BJ (cell line): Measurements from ENCODE around the gene GRAMD2B. TPM values are rescaled to one million over a fixed set of nuclear protein-coding genes. Genes with fewer than 3 reads are reported as not detected.

ENCODE experiments used
- CTCF ChIA-PET: fragments of 350-600 bp; formaldehyde crosslinking; extraction: SDS; loops from one replicate; lab custom pipeline; 2021; ENCODE audit warnings: antibody characterized with exemption, inconsistent platforms; lab: Yijun Ruan, JAX
- POLR2A ChIA-PET: fragments of 300-600 bp; sonication (Branson Sonifier 250); formaldehyde crosslinking; extraction: SDS; loops from one replicate; lab custom pipeline; 2021; ENCODE audit warnings: antibody characterized with exemption; lab: Charles Lee
- DNase-seq: peaks from one replicate; pipeline ENCODE4 v3.0.0-alpha.2; 2011; ENCODE audit warnings: low read depth
- H3K27me3 ChIP-seq: 2 replicates; pipeline ENCODE4 v1.6.0; 2011; ENCODE audit warnings: low read length; ENCODE audit not compliant: control insufficient read depth, insufficient read depth
- H3K36me3 ChIP-seq: 2 replicates; pipeline ENCODE4 v1.5.1; 2011; ENCODE audit warnings: low read length; ENCODE audit not compliant: control insufficient read depth, insufficient read depth
- H3K4me3 ChIP-seq: 2 replicates; pipeline ENCODE4 v1.5.1; 2011; ENCODE audit warnings: low read depth, mild to moderate bottlenecking, control low read depth, low read length
- polyA plus RNA-seq: library from polyadenylated mRNA; depleted of rRNA; stranded (reverse); fragments of >200 nt; gene quantifications from 2 replicates; pipeline ENCODE4 v1.2.3, GENCODE V29; 2011
- TF ChIP-seq, protein P1 (sequence below): IDR thresholded peaks from 2 replicates; pipeline ENCODE4 v1.5.1; 2011; ENCODE audit warnings: low read depth, mild to moderate bottlenecking, control low read depth, inconsistent platforms, low read length, moderate library complexity; ENCODE audit not compliant: insufficient read depth

Gene GRAMD2B
- polyA plus RNA-seq, 1 experiment, result 77.9 TPM

- Histone ChIP-seq H3K36me3 (peaks cover 6% of the 10 kb centered on the region), H3K27me3 (no peaks in the 10 kb centered on the region), H3K4me3 (no peak overlapping the region)
- DNase-seq, result no peak
- ChIA-PET POLR2A (interaction anchor here (0.6 to 0.7 kb wide), 2 partner anchors 9 to 77 kb away, joined by 4 to 10 read pairs; no protein-coding TSS in a partner anchor), CTCF (interaction anchor here (0.6 to 1.0 kb wide), 2 partner anchors 60 to 1164 kb away, joined by 3 read pairs; no protein-coding TSS in a partner anchor)
- TF ChIP-seq, protein P1, sequence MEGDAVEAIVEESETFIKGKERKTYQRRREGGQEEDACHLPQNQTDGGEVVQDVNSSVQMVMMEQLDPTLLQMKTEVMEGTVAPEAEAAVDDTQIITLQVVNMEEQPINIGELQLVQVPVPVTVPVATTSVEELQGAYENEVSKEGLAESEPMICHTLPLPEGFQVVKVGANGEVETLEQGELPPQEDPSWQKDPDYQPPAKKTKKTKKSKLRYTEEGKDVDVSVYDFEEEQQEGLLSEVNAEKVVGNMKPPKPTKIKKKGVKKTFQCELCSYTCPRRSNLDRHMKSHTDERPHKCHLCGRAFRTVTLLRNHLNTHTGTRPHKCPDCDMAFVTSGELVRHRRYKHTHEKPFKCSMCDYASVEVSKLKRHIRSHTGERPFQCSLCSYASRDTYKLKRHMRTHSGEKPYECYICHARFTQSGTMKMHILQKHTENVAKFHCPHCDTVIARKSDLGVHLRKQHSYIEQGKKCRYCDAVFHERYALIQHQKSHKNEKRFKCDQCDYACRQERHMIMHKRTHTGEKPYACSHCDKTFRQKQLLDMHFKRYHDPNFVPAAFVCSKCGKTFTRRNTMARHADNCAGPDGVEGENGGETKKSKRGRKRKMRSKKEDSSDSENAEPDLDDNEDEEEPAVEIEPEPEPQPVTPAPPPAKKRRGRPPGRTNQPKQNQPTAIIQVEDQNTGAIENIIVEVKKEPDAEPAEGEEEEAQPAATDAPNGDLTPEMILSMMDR, result no peak
Observed at GRCh38 chr5:126481243-126481642, 58.0 kb downstream of the GRAMD2B start.

DNA sequence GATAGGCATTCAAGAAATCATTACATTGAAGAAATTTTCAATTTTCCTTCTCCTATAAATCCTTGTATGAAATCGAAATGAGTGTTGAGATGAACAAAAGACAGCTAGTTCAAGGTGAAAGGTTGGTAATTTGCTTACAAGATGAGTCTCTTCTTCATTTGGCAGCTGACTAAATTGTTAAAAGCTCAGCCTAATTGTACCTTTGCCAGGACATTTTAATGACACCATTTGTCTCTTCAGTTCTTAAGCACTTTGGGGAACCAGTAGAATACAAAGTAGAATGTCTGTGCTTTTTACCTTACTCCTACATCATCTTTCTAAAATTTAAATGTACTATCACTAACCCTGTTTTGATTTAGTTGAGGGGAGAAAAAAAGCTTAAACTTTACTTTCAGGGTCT is 59.4 kb downstream of the GRAMD2B start:
- DNase-seq, result no peak
- POLR2A ChIA-PET, result interaction anchor here (0.6 kb wide), 1 partner anchor 133 kb away, joined by 4 read pairs; no protein-coding TSS in a partner anchor
- H3K4me3 ChIP-seq, result no peak overlapping the region
- no peaks in the 10 kb centered on the region for H3K27me3 ChIP-seq
- CTCF ChIA-PET, result interaction anchor here (0.6 to 1.0 kb wide), 2 partner anchors 17 to 38 kb away, joined by 3 to 5 read pairs; no protein-coding TSS in a partner anchor
- peaks cover 9% of the 10 kb centered on the region for H3K36me3 ChIP-seq
- TF ChIP-seq, protein P1, result no peak

DNA sequence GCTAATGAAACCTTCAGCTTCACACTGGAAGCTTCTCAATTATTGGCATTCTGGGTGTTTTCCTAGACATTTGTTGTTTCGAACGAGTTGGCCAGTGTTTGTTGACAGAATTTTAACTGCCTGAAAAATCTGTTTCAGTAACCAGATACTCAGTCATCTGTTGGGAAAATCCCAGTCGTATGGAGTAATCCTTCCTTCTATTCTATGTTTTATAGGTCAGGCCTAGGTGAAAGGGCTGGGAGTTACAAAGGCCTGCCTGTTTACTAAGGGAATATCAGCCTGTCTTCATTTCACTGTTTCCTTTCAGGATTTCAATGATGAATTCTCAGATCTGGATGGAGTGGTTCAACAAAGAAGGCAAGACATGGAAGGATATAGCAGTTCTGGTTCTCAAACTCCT is 59.9 kb downstream of the GRAMD2B start:
- Histone ChIP-seq H3K36me3 (peaks cover 10% of the 10 kb centered on the region), H3K27me3 (no peaks in the 10 kb centered on the region), H3K4me3 (no peak overlapping the region)
- CTCF ChIA-PET, result interaction anchor here (0.6 to 1.0 kb wide), 2 partner anchors 17 to 37 kb away, joined by 3 to 5 read pairs; no protein-coding TSS in a partner anchor
- POLR2A ChIA-PET, result interaction anchor here (0.6 kb wide), 1 partner anchor 133 kb away, joined by 4 read pairs; no protein-coding TSS in a partner anchor
- TF ChIP-seq, protein P1, result no peak
- DNase-seq, result no peak

DNA sequence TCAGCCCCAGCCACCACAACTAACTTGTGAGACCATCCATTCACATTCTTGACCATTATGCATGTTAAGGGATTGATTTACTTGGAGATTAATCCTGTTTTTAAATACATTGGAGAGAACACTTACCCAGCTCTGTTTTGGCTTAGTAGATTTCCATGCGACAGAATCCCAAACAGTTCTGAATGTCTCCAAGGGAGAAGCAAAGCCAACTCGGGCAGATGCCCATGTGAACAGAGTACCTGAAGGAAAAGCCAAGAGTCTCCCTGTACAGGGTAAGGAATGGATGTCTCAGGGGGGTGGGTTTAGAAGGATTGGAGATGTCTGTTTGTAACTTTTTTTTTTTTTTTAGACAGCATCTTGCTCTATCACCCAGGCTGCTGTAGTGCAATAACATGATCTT is 61.0 kb downstream of the GRAMD2B start:
- H3K4me3 ChIP-seq, result no peak overlapping the region
- H3K27me3 ChIP-seq, result no peaks in the 10 kb centered on the region
- no peak for DNase-seq
- ChIA-PET CTCF (no interaction called here), POLR2A (no interaction called here)
- H3K36me3 ChIP-seq, result peaks cover 10% of the 10 kb centered on the region
- TF ChIP-seq, protein P1, result no peak

- TF ChIP-seq, protein P1, result no peak
- DNase-seq, result no peak
- no peaks in the 10 kb centered on the region for H3K27me3 ChIP-seq
- no peak overlapping the region for H3K4me3 ChIP-seq
- POLR2A ChIA-PET, result no interaction called here
- H3K36me3 ChIP-seq, result peaks cover 11% of the 10 kb centered on the region
- CTCF ChIA-PET, result interaction anchor here (1.3 to 1.5 kb wide), 2 partner anchors 53 to 127 kb away, joined by 3 read pairs; no protein-coding TSS in a partner anchor
Observed at GRCh38 chr5:126486332-126486731, 63.1 kb downstream of the GRAMD2B start.
